ENCODE measurements around the gene TNN.
A peak's percentile ranks its signal among the peaks of the same experiment; 100 is the strongest.

TNN gene

GRCh38 chr1:175132436-175132835 is 64.8 kb downstream of the TNN start:
- H3K4me3 Mint-ChIP-seq, result no peak overlapping the region
- DNase-seq (no peak), ATAC-seq (replicated peaks) (no peak)
- no peaks in the 10 kb centered on the region for H3K9me3 Mint-ChIP-seq
- peaks cover 12 to 22% of the 10 kb centered on the region in 2 donors for H3K27me3 Mint-ChIP-seq
- H3K27ac Mint-ChIP-seq, result no peak overlapping the region
- peaks cover 6 to 14% of the 10 kb centered on the region in 2 donors for H3K4me1 Mint-ChIP-seq
- no peaks in the 10 kb centered on the region for H3K36me3 Mint-ChIP-seq

GRCh38 chr1:175133673-175134435 is 66.2 kb downstream of the TNN start:
- Mint-ChIP-seq H3K9me3 (no peaks in the 10 kb centered on the region), H3K36me3 (no peaks in the 10 kb centered on the region), H3K27me3 (peaks cover 20 to 27% of the 10 kb centered on the region in 2 donors), H3K27ac (no peak overlapping the region), H3K4me3 (no peak overlapping the region), H3K4me1 (peaks cover 3 to 6% of the 10 kb centered on the region in 2 donors)
- DNase-seq (no peak), ATAC-seq (replicated peaks) (peak; percentile 36 to 60)

- Mint-ChIP-seq H3K9me3 (no peaks in the 10 kb centered on the region), H3K4me3 (no peak overlapping the region), H3K27ac (no peak overlapping the region), H3K36me3 (no peaks in the 10 kb centered on the region), H3K4me1 (peaks cover 3 to 6% of the 10 kb centered on the region in 2 donors), H3K27me3 (peaks cover 20 to 27% of the 10 kb centered on the region in 2 donors)
- no peak for DNase-seq
- peak in 1 of 2 donors; percentile 42 for ATAC-seq (replicated peaks)
These were observed 66.9 kb downstream of the TNN start for GRCh38 chr1:175134500-175134899.

GRCh38 chr1:175136246-175136645 is 68.6 kb downstream of the TNN start:
- Mint-ChIP-seq H3K27me3 (peaks cover 20 to 29% of the 10 kb centered on the region in 2 donors), H3K27ac (no peak overlapping the region), H3K4me1 (peaks cover 3 to 6% of the 10 kb centered on the region in 2 donors), H3K9me3 (no peaks in the 10 kb centered on the region), H3K36me3 (no peaks in the 10 kb centered on the region), H3K4me3 (no peak overlapping the region)
- DNase-seq (no peak), ATAC-seq (replicated peaks) (no peak)

GRCh38 chr1:175137369-175137768 is 69.7 kb downstream of the TNN start:
- H3K4me3 Mint-ChIP-seq, result no peak overlapping the region
- no peaks in the 10 kb centered on the region for H3K9me3 Mint-ChIP-seq
- DNase-seq, result no peak
- H3K4me1 Mint-ChIP-seq, result peaks cover 3 to 6% of the 10 kb centered on the region in 2 donors
- H3K27me3 Mint-ChIP-seq, result peaks cover 20 to 35% of the 10 kb centered on the region in 2 donors
- no peak for ATAC-seq (replicated peaks)
- H3K36me3 Mint-ChIP-seq, result no peaks in the 10 kb centered on the region
- no peak overlapping the region for H3K27ac Mint-ChIP-seq

- ATAC-seq (replicated peaks), result no peak
- H3K27ac Mint-ChIP-seq, result no peak overlapping the region
- H3K4me1 Mint-ChIP-seq, result peaks cover 3 to 6% of the 10 kb centered on the region in 2 donors
- no peak for DNase-seq
- H3K36me3 Mint-ChIP-seq, result no peaks in the 10 kb centered on the region
- peaks cover 23 to 37% of the 10 kb centered on the region in 2 donors for H3K27me3 Mint-ChIP-seq
- H3K9me3 Mint-ChIP-seq, result no peaks in the 10 kb centered on the region
- H3K4me3 Mint-ChIP-seq, result no peak overlapping the region
These were observed 70.9 kb downstream of the TNN start for GRCh38 chr1:175138579-175138978.

GRCh38 chr1:175145899-175146528 is 78.4 kb downstream of the TNN start:
- H3K36me3 Mint-ChIP-seq, result no peaks in the 10 kb centered on the region

GRCh38 chr1:175146529-175147213 is 79.0 kb downstream of the TNN start:
- ATAC-seq (replicated peaks) (peak; percentile 87 to 91), DNase-seq (peak; percentile 59)
- no peak overlapping the region for H3K27ac Mint-ChIP-seq
- no peaks in the 10 kb centered on the region for H3K36me3 Mint-ChIP-seq
- no peaks in the 10 kb centered on the region for H3K9me3 Mint-ChIP-seq
- no peak overlapping the region for H3K4me3 Mint-ChIP-seq
- H3K27me3 Mint-ChIP-seq, result peaks cover 29 to 30% of the 10 kb centered on the region in 2 donors
- H3K4me1 Mint-ChIP-seq, result peaks cover 2 to 16% of the 10 kb centered on the region in 2 donors

More at GRCh38 chr1:175145899-175146528, 78.4 kb downstream of the TNN start:
- Mint-ChIP-seq H3K4me3 (no peak overlapping the region), H3K27ac (no peak overlapping the region), H3K9me3 (no peaks in the 10 kb centered on the region), H3K4me1 (peaks cover 2 to 16% of the 10 kb centered on the region in 2 donors), H3K27me3 (peaks cover 23 to 29% of the 10 kb centered on the region in 2 donors)
- ATAC-seq (replicated peaks) (no peak), DNase-seq (no peak)

- peaks cover 5 to 22% of the 10 kb centered on the region in 2 donors for H3K4me1 Mint-ChIP-seq
- H3K9me3 Mint-ChIP-seq, result no peaks in the 10 kb centered on the region
- peaks cover 28 to 35% of the 10 kb centered on the region in 2 donors for H3K27me3 Mint-ChIP-seq
- H3K36me3 Mint-ChIP-seq, result no peaks in the 10 kb centered on the region
- DNase-seq (no peak), ATAC-seq (replicated peaks) (no peak)
- H3K27ac Mint-ChIP-seq, result no peak overlapping the region
- H3K4me3 Mint-ChIP-seq, result no peak overlapping the region
These were observed 79.9 kb downstream of the TNN start for GRCh38 chr1:175147569-175147968.

- Mint-ChIP-seq H3K9me3 (no peaks in the 10 kb centered on the region), H3K27me3 (peaks cover 29 to 35% of the 10 kb centered on the region in 2 donors)
These were observed 80.4 kb downstream of the TNN start for GRCh38 chr1:175148068-175148467.

GRCh38 chr1:175150596-175151319 is 83.1 kb downstream of the TNN start:
- Mint-ChIP-seq H3K27me3 (peaks cover 25 to 29% of the 10 kb centered on the region in 2 donors), H3K4me3 (no peak overlapping the region), H3K4me1 (peaks cover 19 to 37% of the 10 kb centered on the region in 2 donors), H3K27ac (no peak overlapping the region), H3K9me3 (no peaks in the 10 kb centered on the region), H3K36me3 (no peaks in the 10 kb centered on the region)
- ATAC-seq (replicated peaks) (no peak), DNase-seq (no peak)

More at GRCh38 chr1:175148068-175148467, 80.4 kb downstream of the TNN start:
- Mint-ChIP-seq H3K4me1 (peaks cover 5 to 22% of the 10 kb centered on the region in 2 donors), H3K36me3 (no peaks in the 10 kb centered on the region), H3K27ac (no peak overlapping the region), H3K4me3 (no peak overlapping the region)
- peak; percentile 42 to 56 for ATAC-seq (replicated peaks)
- no peak for DNase-seq

GRCh38 chr1:175152006-175152652 is 84.5 kb downstream of the TNN start:
- Mint-ChIP-seq H3K4me3 (no peak overlapping the region), H3K9me3 (peaks cover 0 to 1% of the 10 kb centered on the region in 2 donors), H3K36me3 (peaks cover under 1 to 2% of the 10 kb centered on the region in 2 donors), H3K4me1 (peaks cover 26 to 40% of the 10 kb centered on the region in 2 donors), H3K27me3 (peaks cover 23 to 26% of the 10 kb centered on the region in 2 donors), H3K27ac (peak overlapping the region; percentile 72)
- DNase-seq (peak; percentile 30), ATAC-seq (replicated peaks) (peak; percentile 62 to 63)

GRCh38 chr1:175154629-175155472 is 87.2 kb downstream of the TNN start:
- ATAC-seq (replicated peaks) (peak; percentile 58 to 60), DNase-seq (peak; percentile 57)
- Mint-ChIP-seq H3K9me3 (peaks cover 0 to 1% of the 10 kb centered on the region in 2 donors), H3K4me3 (no peak overlapping the region), H3K27ac (no peak overlapping the region), H3K4me1 (peaks cover 32 to 41% of the 10 kb centered on the region in 2 donors), H3K27me3 (peaks cover 23 to 26% of the 10 kb centered on the region in 2 donors), H3K36me3 (peaks cover 12 to 18% of the 10 kb centered on the region in 2 donors)
